ENCODE measurements around the gene SNPH.

The SNPH gene

DNA sequence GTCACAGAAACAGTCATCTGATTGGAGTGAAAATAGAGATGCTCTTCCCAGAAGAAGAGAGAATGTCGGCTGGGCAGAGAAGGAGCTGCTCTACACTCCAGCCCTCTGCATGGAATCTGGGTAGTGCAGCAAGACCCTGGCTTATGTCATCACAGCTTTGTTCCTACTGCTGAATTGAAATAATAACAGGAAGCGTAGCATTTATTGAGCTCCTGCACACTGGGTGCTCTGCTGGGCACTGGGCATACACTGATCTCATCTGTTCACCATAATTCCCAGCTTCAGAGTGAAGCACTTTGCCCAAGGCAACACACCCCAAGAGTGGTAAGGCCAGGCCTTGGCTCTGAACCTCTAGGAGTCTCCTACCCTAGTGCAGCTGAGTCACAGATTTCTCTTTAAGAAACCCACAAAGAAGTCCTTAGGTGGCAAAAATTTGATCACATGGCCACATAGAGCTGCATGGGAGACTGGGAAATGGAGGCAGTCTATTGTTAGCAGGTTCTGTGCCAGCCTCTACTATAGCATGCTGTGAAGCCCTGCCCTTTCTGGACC is 66.7 kb downstream of the SNPH start:
- TF ChIP-seq, protein P1, sequence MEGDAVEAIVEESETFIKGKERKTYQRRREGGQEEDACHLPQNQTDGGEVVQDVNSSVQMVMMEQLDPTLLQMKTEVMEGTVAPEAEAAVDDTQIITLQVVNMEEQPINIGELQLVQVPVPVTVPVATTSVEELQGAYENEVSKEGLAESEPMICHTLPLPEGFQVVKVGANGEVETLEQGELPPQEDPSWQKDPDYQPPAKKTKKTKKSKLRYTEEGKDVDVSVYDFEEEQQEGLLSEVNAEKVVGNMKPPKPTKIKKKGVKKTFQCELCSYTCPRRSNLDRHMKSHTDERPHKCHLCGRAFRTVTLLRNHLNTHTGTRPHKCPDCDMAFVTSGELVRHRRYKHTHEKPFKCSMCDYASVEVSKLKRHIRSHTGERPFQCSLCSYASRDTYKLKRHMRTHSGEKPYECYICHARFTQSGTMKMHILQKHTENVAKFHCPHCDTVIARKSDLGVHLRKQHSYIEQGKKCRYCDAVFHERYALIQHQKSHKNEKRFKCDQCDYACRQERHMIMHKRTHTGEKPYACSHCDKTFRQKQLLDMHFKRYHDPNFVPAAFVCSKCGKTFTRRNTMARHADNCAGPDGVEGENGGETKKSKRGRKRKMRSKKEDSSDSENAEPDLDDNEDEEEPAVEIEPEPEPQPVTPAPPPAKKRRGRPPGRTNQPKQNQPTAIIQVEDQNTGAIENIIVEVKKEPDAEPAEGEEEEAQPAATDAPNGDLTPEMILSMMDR (IDR thresholded peaks at IDR 0.05), result no peak
- TF ChIP-seq ZFX (IDR thresholded peaks at IDR 0.05; ENCODE audit: borderline replicate concordance), result no peak
- H3K27ac ChIP-seq, result no peak overlapping the region

DNA sequence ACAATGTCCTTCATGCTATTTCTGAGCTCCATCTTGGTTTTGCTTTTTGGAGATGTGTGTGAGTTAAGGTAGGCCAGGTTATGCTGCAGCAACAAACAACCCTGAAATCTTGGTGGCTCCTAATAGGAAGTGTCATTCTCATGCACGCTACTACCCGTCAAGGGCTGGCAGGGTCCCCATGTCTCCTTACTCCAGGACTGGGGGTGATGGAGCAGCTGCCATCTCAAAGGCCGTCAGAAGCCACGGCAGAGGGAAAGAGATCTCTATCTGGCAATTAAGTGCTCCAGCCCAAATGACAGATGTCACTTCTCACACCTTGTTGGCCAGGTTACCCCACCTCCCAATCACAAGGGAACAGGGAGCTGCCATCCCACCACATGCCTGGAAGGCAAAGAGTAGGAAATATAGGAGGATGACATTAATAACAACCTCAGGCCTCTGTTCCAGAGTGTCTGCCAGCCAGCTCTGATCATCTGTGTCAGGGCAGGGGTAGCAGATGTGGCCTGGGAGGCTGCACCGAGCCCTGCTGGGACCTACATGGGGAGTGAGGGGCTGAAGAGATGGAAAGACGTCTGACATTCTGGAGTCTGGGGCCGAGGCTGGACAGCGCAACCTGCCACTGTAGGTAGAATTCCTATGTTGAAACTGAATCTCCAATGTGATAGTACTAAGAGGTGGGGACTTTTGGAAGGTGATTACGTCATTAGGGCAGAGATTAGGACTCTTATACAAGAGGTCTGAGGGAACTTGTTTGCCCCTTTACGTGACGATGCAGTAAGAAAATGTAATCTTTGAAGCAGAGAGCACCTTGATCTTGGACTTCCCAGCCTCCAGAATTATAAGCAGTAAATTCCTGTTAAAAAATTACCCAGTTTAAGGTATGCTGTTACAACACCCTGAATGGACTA is 67.6 kb downstream of the SNPH start:
- TF ChIP-seq, protein P1 (IDR thresholded peaks at IDR 0.05), result no peak
- H3K27ac ChIP-seq, result no peak overlapping the region

DNA sequence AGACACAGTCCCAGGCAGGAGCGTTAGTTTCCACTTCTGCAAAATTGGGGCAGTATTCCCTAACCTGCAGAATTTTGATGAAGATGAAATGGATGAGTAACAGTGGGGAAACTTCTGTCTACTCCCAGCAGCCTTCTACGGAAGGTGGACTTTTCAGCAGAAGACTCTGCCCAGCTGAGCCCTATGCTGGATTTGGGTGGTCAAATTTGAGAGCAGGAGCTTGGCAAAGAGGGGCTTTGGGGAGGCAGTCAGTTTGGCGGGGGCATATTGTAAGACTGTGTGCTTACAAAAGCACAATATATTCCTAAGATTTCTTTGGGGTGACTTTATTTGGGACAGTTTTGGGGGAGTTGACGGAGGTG is 68.3 kb downstream of the SNPH start:
- TF ChIP-seq ZFX (IDR thresholded peaks at IDR 0.05; ENCODE audit: borderline replicate concordance), result no peak
- TF ChIP-seq, protein P1 (IDR thresholded peaks at IDR 0.05), result no peak
- no peak overlapping the region for H3K27ac ChIP-seq

DNA sequence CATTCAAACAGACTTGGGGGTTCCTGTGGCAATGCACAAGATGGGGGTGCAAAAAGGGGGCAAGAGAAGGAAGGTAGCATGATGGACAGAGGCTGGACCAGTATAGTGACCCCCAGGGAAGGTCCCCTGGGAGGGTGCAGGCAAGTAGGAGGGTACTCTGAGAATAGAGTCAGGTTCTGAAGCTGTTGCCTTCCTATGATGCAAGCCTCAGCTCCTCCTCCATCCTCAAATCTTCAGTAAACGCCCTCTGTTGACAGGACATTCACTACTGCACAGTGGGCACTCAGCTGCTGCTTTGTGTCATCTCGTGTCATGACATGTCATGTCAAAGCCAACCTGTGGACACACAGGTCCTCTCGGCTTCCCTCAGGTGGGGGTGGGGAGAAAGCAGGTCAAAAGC is 68.7 kb downstream of the SNPH start:
- H3K27ac ChIP-seq, result no peak overlapping the region
- TF ChIP-seq ZFX (IDR thresholded peaks at IDR 0.05; ENCODE audit: borderline replicate concordance), result no peak
- TF ChIP-seq, protein P1 (IDR thresholded peaks at IDR 0.05), result no peak

DNA sequence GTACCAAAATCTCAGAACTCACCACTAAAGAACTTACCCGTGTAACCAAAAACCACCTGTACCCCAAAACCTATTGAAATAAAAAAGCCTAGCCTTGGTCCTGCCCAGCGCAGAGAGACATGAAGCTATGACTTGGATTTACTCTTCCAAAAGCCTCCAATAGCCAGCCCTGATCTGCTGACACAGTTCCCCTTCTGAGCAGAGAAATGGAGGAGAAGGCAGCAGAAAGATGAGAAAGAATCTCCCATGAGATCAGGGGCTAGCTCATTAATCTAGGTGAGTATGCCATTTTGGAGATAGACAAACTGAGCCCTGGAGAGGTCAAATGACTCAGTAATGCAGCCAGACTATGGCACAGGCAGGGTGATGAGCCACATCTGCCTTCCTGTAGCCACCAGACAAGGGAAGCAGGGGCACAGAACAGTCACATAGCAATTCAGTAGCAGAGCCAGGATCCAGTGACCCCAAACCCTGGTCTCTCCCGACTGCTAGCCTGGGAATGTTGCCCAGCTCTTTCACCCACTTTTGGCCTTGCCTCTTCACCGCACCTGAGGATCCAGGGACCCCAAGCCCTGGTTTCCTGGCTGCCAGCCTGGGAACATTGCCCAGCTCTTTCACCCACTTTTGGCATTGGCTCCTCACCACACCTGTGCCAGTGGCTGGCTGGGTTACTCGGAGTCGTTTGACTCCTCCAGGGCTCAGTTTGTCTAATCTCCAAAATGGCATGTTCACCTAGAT is 70.0 kb downstream of the SNPH start:
- H3K27ac ChIP-seq, result no peak overlapping the region
- TF ChIP-seq, protein P1 (IDR thresholded peaks at IDR 0.05), result no peak
- TF ChIP-seq ZFX (IDR thresholded peaks at IDR 0.05; ENCODE audit: borderline replicate concordance), result no peak

DNA sequence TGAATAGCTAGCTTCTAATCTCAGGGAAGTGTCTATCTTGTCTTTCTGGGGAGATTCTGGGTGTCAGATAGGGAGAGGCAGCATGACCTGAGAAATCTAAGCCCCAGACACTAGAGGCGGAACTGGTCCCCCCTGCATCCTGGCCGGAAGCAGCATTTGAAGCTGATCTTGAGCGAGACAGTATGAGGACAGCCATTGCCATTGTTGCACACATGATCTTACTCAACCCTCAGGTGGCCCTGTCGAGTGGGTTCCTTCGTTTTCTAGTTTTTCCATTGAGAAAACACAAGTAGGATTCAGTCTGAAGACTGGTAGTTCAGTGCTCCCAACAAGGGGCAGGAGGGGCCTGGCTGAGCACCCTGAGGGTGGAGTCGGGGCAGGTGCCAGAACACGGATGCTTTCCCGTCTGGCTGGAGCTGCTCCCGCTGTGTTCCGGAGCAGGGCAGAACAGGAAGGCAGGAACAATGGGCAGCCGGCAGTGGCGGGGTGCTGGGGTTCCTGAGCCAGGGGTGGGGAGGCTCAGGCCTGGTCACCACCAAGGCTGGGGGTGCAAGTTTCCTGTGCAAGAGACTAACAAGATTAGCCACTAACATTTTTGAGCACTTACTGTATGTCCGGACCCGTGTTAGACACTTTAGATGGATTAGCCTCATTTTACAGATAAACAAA is 70.7 kb downstream of the SNPH start:
- no peak overlapping the region for H3K27ac ChIP-seq
- TF ChIP-seq ZFX (IDR thresholded peaks at IDR 0.05; ENCODE audit: borderline replicate concordance), result no peak
- TF ChIP-seq, protein P1 (IDR thresholded peaks at IDR 0.05), result no peak
